Right ventricle myocardium superior (tissue), 1 donor: ENCODE measurements around the gene ZNF181. TPM values are rescaled to one million over a fixed set of nuclear protein-coding genes. Genes with fewer than 3 reads are reported as not detected.

Experiments used
- total RNA-seq: library from RNA; stranded (reverse); fragmentation: NEBNext Ultra II Directional; extraction: Animal tissue kit (Norgen Biotek cat#: 25700); gene quantifications from one replicate; pipeline ENCODE4 v1.2.1, GENCODE V29; 2021
- donor health status: DM: no; HTN: yes; CAD: no; lungs with severe emphysema.

ZNF181 gene
- total RNA-seq, 1 donor from 2014 or later: 22.0 TPM

Other genes starting within 250 kb of the ZNF181 start
- gene SCGB2B2, start 57.1 kb upstream of the ZNF181 start, total RNA-seq: 0.13 TPM
- gene ZNF302, start 56.6 kb upstream of the ZNF181 start, total RNA-seq: 39.8 TPM
- 3.6 TPM for gene ZNF599, start 39.0 kb downstream of the ZNF181 start, total RNA-seq
- 2.6 TPM for gene ZNF30, start 192.7 kb downstream of the ZNF181 start, total RNA-seq
- 3.3 TPM for gene ZNF792, start 230.0 kb downstream of the ZNF181 start, total RNA-seq